Activated CD4-positive, alpha-beta T cell treated with anti-CD3 and anti-CD28 coated beads for 48 hours (primary cell): ENCODE data around the gene ANO5.
"Not testable (repeated sequence)": the region's sequence is repeated elsewhere in the genome, so short reads cannot be mapped to it uniquely, and the experiment has no call there.

Experiments used
- DNase-seq: peaks from one replicate; pipeline ENCODE4 v3.0.0-alpha.2; 2020

Gene ANO5

DNA sequence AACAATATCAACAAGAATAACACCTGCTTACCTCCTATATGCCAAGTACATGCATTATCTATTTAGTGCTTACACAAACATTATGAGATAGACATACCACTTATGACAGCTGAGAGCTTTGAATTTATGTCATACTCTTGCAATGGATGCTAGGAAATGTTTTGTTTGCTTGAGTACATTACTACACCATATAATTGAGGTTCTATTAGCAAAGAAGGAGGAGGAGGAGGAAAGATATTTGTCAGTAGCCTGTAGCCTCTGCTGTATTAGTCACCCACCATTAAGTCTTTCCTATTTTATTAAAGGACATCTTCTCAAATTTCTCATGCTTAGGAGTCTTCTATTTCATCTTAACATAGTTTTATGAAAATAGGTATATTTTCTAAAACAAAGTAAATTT lies 6.4 kb downstream of the ANO5 start:
- no peak for DNase-seq

DNA sequence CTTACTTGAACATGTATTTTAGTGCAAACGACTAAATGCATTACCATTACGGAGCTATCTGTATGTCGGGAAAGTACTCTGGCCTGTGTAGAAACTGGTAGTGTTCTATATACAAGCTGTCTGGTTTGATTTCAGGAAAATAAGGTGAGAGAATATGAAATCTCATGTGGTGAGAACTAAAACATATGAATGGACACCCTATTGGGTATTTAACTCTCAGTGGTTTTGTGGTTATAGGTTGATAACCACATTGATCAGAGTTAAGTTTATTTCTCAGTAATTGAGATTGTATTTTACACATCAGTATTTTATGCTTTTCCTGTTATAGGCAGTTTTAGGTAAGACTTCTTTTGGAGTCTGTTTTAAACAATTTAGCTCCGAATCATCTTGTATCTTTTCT lies 10.4 kb downstream of the ANO5 start:
- no peak for DNase-seq

DNA sequence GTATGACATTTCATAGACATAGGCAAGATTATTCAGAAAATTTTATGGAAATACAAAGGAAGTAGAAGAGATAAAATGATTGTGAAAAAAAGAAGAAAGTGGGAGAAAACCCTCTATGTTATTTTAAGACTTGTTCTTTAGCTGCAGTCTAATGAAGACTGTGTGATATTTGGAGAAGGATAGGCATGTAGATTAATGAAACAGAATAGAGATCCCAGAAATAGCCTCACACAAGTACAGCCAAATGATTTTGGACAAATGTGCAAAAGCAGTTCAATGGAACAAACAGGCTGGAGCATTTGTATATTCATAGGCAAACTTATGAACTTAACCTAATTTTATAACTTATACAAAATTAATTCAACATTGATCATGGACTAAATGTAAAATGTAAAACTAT lies 14.3 kb downstream of the ANO5 start:
- DNase-seq = no peak

- no peak for DNase-seq
These were observed 15.4 kb downstream of the ANO5 start for GRCh38 chr11:22208151-22208858.

DNA sequence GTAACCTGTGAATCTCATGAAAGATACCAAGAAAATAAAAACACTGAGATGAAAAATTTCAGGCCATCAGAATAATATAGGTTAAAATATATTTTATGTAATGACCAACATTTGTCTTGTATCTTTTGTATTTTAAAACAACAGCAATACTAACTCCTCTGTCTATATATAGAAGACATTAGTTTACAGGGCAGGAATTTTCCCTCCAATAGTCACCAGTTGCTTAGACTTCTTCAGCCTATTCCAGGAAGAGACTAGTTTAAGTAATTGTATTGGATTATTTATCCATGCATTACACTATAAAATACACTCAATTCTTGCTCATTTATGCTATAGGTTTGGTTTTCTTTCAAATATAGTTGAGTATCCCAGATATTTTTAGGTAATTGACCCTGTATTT lies 24.1 kb downstream of the ANO5 start:
- no peak for DNase-seq

DNA sequence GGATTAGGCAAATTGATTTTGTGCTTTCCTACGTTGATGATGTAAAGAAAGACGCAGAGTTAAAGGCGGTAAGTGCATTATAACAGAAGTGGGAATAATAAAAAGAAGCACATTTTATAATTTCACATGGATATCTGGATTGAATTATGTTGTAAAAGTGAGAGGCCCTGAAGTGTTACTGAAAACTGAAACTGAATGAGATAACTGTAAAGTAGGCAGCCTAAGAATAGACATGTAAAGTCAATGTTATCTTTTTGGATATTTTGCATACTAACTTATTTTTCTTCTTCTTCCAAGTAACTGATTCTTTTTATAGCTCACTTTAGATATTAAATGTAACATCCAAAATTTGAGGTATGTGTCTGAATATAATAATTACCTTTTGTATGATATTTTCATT lies 28.3 kb downstream of the ANO5 start:
- DNase-seq = no peak

- no peak for DNase-seq
These were observed 32.3 kb downstream of the ANO5 start for GRCh38 chr11:22225190-22225589.

DNA sequence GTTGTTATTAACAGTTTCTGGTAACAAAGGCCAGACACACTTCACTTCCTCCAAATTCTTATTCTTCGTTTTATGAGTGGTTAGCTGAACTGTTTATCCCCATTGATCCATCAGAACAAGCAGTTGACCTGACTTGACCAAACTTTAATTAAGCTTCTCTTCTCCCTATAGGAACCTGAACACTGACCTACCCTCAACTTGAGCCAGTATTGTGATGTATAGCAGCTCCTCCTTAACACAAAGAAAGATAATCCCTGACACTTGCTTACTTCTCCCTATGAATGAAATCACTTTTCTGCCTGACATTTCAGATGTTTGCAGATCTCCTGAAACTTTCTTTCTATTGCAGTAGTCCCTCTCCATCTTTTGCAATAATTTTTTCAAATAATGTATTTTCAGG lies 41.9 kb downstream of the ANO5 start:
- DNase-seq = no peak

- DNase-seq = peak; percentile 21
These were observed 52.2 kb downstream of the ANO5 start for GRCh38 chr11:22244986-22245592.

GRCh38 chr11:22246992-22247391 lies 54.1 kb downstream of the ANO5 start:
- no peak for DNase-seq

GRCh38 chr11:22249871-22250270 lies 57.0 kb downstream of the ANO5 start:
- no peak for DNase-seq

GRCh38 chr11:22256876-22257275 lies 64.0 kb downstream of the ANO5 start:
- no peak for DNase-seq

GRCh38 chr11:22263613-22264012 lies 70.7 kb downstream of the ANO5 start:
- DNase-seq = no peak

GRCh38 chr11:22268983-22269624 lies 76.2 kb downstream of the ANO5 start:
- not testable (repeated sequence) for DNase-seq

GRCh38 chr11:22273781-22274180 lies 80.9 kb downstream of the ANO5 start:
- no peak for DNase-seq

DNA sequence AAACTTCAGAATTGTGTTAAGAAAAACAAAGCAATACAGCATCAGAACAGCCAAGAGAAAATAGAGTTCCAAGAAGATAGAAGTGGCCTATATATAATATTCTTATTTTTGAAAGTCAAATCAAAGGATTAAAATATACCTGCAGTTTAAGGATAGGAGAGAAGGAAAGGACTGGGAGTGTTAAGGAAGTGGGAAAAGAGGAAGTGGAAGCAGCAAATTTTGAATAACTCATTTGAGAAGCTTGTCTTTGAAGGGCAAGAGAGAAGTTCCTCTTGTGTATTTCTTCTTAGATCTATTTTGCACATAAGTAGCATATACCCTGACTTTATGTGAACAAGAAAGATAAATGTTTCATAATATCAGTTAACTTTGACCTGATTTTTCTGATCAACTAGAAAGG lies 82.7 kb downstream of the ANO5 start:
- DNase-seq = no peak

- DNase-seq = no peak
These were observed 83.7 kb downstream of the ANO5 start for GRCh38 chr11:22276535-22276934.

DNA sequence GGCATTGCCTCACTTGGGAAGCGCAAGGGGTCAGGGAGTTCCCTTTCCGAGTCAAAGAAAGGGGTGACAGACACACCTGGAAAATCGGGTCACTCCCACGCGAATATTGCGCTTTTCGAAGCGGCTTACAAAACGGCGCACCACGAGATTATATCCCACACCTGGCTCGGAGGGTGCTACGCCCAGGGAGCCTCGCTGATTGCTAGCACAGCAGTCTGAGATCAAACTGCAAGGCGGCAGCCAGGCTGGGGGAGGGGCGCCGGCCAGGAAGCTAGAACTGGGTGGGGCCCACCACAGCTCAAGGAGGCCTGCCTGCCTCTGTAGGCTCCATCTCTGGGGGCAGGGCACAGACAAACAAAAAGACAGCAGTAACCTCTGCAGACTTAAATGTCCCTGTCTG lies 92.1 kb downstream of the ANO5 start:
- not testable (repeated sequence) for DNase-seq

GRCh38 chr11:22302368-22302767 lies 109.5 kb downstream of the ANO5 start:
- no peak for DNase-seq

- DNase-seq = no peak
These were observed 111.6 kb downstream of the ANO5 start for GRCh38 chr11:22304337-22304961.

DNA sequence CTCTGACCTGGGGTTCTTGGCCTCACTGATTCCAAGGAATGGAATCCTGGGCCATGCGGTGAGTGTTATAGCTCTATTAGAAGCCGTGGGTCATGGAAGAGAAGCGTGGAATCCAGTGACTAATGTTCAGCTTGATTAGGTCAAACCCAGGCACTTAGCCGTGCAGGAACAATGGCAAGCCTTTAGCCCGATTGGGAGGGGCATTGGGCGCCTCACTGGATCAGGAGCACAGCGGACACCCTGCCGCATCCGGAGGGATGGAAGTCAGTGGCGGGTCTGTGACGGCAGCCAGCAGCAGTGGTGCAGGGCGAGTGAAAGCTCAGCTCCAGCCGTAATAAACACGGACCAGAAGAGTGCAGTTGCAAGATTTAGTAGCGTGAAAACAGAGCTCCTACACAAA lies 124.8 kb downstream of the ANO5 start:
- DNase-seq = no peak

DNA sequence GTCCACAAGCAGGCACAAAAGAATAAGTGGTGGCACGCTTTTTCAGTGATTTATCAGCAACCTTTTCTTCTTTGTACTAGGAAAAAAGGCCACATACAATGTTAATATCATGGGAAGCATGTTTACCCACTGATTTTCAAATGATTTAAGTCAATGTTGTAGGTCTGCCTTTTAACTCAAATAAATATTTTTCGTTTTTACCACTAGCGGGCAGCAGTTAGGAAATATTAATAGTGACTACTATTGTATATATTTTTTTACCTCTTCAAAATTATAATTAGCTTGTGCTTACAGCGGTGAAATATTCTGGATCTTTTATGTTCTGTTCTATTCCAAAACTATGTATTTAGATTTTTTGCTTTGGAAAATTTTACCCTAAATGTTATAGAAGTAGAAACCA lies 138.9 kb downstream of the ANO5 start:
- no peak for DNase-seq
